ENCODE measurements around the gene TRIM47.

TRIM47 gene, protein sequence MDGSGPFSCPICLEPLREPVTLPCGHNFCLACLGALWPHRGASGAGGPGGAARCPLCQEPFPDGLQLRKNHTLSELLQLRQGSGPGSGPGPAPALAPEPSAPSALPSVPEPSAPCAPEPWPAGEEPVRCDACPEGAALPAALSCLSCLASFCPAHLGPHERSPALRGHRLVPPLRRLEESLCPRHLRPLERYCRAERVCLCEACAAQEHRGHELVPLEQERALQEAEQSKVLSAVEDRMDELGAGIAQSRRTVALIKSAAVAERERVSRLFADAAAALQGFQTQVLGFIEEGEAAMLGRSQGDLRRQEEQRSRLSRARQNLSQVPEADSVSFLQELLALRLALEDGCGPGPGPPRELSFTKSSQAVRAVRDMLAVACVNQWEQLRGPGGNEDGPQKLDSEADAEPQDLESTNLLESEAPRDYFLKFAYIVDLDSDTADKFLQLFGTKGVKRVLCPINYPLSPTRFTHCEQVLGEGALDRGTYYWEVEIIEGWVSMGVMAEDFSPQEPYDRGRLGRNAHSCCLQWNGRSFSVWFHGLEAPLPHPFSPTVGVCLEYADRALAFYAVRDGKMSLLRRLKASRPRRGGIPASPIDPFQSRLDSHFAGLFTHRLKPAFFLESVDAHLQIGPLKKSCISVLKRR

DNA sequence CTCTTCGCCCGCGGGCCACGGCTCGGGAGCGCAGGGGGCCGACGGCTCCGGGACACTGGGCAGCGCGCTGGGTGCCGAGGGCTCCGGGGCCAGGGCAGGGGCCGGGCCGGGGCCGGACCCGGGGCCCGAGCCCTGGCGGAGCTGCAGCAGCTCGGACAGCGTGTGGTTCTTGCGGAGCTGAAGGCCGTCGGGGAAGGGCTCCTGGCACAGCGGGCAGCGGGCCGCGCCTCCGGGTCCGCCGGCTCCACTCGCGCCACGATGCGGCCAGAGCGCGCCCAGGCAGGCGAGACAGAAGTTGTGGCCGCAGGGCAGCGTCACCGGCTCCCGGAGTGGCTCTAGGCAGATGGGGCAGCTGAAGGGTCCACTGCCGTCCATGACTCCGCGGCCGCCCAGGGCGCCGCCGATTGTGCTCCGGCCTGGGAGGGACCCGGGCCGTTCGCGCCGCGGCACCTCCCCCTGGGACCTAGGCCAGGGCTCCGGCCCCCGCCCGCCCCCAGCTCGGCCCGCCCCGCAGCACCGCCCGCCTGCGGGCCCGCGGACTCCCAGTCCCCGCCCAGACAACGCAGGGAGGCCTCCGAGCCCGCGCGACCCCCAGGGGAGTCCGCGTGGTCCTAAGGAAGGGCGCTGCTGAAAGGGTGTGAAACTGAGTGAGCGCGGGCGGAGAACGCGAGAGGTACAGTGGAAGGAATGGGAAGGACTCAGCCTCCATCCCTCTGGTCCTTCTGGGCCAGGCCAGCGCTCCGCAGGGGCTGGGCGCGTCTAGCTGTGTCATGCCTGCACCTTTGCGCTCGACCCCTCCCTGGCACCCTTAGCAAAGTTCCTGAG is at the start of gene TRIM47:
Gene TRIM47, minus strand, starts transcription at position 408 of the 825 bp plus-strand sequence. Its CDS starts 33 bp downstream, at position 375.
- no peak for DNase-seq

DNA sequence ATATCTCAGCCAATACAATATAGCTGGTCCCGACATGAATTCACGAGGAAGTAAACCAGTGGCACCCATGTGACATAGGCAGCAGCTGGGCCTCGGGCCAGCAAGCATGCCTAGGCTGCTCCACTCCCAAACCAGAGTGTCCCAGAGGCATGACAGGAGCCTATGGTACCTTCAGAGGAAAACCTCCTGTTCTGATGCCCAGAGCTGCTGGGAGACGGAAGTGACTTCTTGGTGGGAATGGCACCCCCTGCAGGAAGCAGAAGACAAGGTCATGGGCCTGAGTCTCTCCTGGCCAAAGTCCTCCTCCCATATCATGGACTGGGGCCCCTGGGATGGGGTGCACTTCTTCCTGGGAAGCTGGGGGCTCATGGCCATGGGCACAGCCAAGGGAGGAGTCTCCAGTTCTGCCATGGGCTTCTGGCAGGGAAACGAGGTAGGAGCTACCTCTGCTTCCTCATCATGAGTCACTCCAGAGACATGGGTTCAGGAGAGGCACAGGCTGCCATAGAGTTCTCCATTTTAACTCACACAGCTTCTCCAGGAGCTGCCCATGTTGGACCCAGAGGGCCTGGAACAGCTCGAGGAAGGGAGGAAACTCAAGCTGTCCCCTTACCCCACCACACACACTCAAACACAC is 49.0 kb upstream of the TRIM47 start:
- no peak for DNase-seq

DNA sequence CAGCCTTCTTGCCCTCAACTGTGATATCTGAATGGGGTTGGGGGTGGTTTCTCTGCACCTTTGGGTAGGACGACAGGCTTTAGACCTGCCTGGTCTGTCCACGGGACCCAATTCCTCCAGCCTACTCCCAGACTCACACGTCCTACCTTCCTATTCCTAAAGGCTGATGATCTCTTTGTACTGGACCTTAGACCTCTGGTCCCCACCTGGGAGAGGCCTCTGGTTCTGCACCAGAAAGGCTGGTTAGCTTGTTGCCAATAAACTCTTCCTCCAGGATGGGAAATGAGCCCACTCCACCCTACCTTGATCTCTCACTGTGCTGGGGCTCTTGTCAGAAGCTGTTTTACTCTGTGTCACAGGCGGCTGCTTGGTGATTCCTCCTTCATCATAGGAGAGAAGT is 48.1 kb upstream of the TRIM47 start:
- no peak for DNase-seq

DNA sequence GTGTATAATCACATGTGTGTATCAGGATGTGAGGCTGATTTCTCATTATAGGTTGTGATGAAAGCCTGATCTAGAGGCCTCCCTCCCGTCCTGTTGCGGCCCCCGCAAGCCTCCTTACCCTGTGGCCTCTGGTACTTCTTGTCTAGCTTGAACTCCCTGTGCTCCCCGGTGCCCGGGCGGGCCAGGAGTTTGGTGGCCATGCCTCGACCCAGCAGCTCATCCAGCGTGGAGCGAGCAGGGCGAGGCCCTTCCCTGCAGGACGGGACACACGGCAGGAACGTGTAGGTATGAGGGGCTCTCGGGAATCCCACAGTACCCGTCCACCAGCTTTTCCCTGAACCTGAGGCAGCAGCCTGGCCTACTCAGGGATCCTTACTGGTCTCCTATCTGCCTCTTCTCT is 47.5 kb upstream of the TRIM47 start:
- DNase-seq = no peak

DNA sequence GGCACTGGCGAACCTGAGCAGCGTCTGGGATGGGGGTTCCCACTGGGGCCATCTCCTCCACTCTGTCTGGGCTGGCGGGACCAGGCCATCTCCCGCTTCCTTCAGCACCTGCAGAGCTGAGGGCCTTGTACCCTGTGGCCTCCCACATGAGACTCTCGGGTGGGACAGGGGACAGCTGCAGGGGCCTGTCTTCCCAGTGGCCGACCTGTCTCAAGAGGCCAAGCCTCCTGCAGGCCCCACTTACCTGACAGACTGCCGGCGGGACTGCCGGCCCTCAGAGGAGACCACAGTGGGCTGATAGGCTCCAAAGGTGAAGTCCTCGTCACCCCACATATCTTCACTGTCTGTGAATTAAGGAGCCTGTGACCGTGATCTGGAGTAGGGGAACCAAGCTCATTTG is 46.7 kb upstream of the TRIM47 start:
- no peak for DNase-seq

DNA sequence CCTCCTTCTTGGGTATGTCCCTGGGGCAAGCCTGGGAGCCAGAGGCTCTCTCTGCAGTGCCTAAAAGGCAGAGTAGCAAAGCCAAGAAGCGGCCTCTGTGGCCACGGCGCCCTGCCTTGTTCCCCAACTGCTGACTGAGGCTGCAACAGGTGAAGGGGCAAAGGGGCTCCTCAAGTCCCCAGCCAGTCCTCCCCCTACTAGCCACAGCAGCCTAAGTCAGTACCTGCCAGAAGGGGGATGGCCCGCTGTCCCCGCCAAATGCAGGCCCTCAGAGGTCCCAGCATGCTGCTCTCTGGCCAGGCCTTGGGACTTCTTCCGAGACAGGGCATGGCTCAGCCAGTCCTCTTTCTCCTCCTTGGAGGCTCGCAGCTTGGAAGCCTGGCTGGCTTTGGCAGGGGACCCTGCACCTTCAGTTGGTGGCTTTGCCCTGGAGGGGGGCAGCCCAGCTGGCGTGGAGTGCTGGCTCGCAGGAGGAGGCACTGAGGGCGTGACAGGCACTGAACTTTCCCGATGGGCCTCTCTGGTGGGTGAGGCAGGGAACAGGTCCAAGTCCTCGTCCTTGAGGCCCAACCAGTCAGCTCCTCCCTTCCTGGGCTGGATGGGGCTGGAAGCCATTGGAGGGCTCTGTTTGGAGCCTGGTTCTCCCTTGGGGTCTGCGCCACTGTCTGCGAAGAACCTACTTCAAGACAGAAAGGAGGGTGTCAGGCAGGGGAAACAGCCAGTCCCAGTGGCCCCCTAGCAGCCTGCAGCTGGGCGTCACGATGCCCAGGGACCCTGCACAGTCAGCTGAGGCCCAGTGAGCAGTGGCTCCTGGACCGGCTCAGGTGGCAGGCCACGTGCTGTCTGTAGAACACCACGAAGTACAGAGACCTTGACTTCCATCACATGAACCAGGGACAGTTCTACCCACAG is 44.8 kb upstream of the TRIM47 start:
- no peak for DNase-seq

DNA sequence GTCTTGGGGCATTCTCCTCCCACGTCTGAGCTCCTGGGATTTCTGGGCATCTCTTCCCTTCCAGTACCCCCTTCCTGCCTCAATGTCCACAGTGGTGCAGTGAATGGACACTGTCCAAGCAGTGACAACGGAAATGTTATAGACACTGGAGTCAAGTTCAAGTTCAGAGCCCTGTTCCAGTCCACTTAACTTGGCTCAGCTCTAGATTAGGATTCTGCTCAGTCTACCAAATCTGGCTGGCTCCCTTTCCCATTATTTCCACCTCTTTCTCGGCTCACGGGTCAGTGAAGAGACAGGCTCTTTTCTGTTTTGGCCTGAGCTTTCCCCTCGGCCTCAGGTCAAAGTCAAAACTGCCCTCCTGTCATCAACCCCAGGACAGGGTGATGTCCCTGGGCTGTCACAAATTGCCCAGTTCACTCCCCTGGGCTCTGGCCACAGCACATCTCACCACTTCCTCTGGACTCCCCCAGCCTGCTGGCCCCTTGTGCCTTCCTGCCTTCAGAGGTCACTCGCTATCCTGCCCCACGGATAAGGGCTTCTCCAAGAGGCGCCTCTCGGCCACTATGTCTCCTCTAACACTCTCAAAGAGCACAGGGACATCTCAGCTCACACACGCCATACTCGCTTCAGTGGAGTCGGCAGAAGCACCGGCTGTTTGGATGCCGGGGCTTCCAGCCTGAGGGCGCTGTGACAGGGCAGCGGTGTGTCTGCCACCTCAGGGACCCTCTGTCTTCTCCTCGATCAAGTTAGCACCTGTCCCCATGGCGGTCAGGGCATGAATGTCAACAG is 44.0 kb upstream of the TRIM47 start:
- no peak for DNase-seq

DNA sequence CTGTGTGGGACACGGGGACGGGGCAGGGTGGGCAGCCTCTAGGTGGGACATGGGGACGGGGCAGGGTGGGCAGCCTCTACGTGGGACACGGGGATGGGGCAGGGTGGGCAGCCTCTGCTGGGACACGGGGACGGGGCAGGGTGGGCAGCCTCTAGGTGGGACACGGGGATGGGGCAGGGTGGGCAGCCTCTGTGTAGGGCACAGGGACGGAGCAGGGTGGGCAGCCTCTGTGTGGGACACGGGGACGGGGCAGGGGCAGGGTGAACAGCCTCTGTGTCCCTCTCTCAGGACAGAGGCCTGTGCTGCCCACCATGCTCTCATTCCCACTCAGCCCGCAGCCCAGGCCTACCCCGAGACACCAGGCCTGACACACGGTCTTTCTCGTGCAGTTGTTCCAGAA is 43.2 kb upstream of the TRIM47 start:
- no peak for DNase-seq

DNA sequence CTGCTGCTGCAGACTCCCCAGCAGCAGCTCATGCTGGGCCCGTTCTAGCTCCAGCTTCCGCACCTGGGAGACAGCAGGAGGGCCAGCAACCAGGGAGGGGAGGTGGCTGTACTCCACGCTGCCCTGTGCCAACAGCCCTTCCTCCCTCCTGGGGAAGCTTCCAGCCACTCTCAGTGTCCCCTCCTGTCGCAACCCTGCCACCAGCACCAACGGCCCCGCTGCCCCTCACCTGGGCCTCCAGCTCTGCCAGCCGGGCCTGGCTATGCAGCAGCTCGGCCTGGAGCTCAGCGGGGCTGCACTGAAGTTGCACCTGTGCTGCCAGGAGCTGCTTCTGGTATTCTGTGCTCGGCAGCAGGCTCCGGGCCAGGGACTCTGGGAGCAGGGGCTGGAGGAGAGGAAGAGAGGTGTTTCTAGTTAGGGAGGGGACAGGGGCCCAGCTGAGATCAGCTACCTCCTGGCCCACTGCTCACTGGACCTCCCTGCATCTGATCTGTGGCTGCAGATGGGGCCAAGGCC is 41.7 kb upstream of the TRIM47 start:
- no peak for DNase-seq

DNA sequence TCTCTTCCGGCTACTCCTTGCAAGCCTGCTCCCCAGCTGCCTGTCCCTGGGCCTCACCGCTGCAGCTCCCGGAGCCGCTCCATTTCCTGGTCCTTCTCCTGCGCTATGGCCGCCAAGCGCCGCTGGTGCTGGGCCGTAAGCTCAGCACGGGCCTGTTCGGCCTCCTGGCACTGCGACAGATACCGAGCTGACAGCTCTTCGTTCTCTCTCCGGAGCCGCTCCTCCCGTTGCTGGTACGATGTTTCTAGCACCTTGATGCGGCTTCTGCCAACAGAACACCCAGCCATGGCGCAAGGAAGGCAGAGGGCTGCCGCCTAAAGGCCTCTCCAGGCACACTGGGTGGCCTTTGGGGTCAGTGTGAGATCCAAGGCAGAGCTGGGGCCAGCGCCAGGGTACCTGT is 41.2 kb upstream of the TRIM47 start:
- no peak for DNase-seq

DNA sequence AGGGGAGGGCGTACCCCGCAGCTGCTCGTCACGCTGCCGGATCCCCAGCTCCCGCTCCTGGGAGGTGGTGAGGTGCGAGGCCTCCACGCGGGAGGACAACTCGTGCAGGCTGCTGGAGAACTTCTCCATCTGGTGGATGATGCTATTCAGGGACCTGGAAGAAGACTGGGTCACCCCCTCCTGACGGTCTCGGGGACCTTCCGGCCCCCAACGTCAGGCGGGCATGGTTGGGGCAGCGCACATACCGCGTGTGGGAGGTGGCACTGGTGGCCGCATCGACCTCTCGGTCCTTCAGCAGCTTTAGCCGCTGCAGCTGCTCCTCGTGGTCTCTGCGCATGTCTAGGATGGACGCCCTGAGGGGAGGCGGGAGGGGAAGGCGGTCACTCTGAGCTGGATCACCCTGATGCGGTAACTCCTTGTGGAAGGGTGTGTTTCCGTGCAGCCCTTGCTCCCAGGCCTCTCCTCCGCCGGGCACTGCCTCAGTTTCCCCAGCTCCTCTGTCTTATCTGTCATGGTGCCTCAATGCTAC is 39.6 kb upstream of the TRIM47 start:
- DNase-seq = no peak

DNA sequence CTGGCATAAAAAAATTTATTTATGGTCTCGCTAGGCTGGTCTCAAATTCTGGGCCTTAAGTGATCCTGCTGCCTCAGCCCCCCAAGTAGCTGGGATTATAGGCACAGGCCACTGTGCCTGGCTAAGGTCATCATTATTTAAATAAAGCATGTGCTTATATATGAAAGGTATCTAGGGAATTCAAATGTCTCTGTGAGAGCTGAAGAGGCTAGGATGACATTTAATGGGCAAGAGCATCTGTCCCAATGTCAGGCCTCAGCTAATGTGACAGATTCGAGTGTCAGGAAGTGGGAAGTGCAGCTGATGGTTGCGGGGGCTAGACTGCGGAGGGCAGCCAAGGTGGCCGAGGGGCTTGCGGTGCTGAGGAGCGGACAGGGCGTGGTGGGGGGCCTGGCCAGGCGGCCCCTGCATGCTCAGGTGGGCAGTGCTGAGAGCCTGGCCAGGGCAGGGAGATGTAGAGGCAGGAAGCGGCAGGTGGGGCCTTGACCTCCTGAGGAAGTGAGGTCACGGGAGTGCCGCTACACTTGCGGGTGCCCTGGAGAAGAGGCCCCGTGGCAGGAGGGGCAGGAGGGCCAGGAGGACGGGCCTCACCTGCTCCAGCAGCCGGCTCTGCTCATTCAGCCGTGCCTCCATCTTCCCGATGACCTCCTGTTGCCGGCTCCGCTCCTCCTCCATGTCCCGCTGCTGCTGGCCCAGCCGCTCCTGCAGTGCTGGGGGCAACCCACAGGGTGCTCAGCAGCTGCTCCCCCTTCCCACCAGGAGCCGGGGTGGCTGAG is 38.9 kb upstream of the TRIM47 start:
- no peak for DNase-seq

DNA sequence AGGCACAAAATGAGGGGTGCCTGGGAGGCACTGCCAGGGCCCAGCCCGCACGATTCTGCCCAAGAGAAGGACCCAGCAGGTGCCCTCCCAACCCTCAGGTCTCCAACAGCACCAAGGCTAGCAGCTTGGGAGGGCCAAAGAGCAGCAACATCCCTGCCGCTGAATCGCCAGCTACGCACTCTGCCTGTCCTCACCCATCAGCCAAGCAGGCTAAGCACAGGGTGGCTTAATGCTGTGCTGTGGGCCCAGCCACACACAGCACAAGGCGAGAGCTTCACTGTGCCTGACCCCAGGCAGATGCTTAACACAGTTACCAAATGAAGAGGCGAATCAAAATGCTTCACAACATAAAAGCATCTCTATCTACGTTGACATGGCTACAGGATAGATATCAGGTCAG is 36.9 kb upstream of the TRIM47 start:
- DNase-seq = no peak

DNA sequence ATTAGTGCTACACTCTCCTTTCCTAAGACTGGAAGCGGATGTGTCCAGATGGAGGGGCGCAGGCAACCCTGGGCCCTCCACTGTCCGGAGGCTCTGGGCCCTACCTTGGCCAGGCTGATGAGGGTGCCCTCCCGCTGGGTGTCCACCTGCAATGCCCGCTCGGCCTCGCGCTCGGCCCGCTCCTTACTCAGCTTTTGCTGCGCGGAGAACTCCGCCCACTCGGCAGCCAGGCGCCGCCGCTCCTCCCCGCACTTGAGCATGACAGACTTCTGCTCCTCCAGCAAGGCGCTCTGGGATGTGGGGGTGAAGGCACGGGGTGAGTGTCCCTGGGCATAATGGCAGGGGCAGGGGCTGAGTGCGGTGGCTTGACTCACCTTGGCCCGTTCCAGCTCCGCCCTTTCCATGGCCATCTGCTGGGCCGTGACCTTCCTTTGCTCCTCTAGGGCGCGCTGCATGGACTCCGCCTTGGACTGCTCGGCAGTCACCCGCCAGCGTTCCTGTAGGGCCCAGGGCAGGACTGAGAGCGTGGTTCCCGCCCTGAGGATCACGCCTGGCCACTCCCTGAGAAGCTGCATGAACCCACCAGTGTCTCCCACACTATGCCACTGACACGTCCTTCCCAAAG is 36.4 kb upstream of the TRIM47 start:
- no peak for DNase-seq

DNA sequence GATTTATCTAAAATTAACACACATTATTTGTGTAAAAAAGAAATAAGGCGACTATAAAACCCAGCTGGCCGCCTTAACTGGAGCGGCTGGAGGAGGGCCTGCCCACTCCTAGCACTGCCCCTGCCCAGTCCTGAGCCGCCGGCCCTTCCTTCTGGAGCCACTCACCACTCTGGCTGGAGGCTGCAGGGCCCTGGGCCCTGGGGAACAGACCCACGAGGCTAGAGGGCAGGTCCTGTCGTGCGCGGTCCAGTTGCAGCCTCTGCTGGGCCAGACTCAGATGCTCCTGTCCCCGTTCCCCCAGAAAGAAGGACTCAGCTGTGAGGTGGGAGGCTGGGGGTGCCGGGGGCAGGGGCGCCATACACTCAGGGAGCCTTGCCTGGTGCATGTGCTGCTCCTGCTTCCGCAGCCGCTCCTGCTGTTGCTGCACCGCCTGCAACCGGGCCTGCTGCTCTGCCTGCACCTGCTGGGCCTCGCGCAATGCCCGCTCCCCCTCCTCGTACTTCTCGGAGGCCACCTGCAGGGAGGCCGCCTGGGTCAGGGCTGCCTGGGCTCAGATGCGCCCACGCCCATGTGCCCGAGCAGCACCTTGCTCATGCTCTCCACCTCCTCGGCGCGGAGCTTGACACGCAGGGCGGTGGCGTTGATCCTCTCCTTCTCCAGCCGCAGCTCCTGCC is 35.3 kb upstream of the TRIM47 start:
- DNase-seq = no peak

DNA sequence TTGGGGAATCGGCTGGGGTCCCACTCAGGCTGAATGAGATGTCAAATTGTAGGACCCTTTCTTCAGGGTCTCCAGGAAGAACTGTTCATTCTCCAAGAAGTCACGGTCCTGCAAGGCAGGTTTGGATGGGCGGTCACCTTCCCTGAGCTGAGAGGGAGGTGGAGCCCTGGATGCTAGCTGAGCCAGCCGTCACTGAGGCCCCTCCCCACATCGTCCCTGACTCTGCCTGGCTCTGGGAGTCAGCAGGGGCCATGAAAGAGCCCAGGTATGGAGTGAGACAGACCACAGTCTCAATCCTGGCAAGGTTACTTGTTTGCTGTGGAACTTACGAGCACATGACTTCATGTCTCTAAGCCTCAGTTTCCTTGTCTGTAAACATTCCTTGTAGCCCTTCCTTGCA is 32.3 kb upstream of the TRIM47 start:
- DNase-seq = no peak

DNA sequence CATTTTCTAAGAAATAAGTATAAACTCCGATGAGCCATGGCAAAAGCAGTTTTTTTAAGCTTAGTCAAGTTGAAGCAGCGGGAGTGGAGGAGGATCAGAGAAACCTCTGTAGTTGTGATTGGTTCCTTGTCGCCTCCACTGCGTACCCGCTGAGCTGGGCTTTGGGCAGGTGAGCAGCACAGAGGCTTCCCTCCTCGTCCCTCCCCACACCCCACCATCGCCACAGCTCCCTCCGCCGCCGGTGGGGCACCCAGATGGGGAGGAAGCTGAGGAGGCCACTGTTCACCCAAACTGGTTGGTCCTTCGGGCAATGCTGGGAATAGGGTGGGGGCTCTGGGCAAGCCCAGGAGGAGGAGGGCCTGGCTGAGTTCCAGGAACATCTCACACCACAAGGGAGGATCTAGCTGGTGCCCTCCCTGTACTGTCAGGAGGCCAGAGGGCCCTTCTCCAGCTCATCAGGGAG is 31.5 kb upstream of the TRIM47 start:
- no peak for DNase-seq

DNA sequence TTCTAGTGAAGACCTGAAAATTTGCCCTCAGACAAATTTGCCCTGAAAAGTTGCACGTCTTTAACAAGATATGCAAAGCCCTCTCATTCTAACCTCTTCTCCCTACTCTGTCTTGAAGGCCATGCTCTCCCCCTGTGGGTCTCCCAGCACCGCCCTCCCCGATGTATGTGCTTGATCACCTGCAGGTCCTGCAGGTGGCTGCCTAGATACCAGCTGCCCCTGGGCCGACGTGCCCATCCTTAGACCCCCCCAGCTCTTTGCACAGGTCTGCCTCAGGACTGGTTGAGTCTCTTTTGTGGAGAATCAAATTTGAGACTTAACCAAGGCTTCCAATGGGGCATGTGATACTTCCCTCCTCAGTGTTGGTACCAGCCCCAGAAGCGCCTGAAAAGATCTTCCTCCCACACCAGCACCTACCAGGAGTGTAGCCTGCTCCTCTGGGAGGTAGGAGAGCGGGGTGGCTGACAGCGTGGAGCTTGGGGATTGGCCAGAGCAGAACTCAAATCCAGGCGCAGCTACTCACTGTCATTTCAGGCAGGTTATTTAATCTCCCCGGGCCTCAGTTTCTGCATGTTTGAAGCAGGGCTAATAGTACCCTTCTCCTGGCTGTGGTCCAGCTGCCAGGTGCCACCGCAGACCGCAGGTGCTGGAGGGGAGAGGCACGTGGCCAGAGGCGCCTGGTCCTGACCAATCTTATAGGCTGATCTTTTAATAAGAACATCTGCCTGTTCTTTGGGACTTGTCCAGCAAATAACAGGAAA is 30.9 kb upstream of the TRIM47 start:
- no peak for DNase-seq
